IPS-15b (cell line): ENCODE measurements around the gene MEAF6.

Experiments used
- H3K27me3 ChIP-seq: one replicate; pipeline ENCODE4 v1.6.1; 2013; ENCODE audit warnings: low read length; ENCODE audit not compliant: control insufficient read depth, insufficient read depth
- H3K36me3 ChIP-seq: one replicate; pipeline ENCODE4 v1.6.1; 2013; ENCODE audit warnings: low read length; ENCODE audit not compliant: control insufficient read depth, insufficient read depth
- H3K4me1 ChIP-seq: one replicate; pipeline ENCODE4 v1.6.1; 2013; ENCODE audit warnings: mild to moderate bottlenecking, low read length; ENCODE audit not compliant: control insufficient read depth, insufficient read depth
- H3K4me3 ChIP-seq: one replicate; pipeline ENCODE4 v1.5.1; 2013; ENCODE audit warnings: low read depth, low read length
- H3K9ac ChIP-seq: one replicate; pipeline ENCODE4 v1.6.1; 2013; ENCODE audit warnings: low read depth, mild to moderate bottlenecking, low read length
- H3K9me3 ChIP-seq: one replicate; pipeline ENCODE4 v1.6.1; 2013; ENCODE audit warnings: mild to moderate bottlenecking, low read length; ENCODE audit not compliant: control insufficient read depth, insufficient read depth

The MEAF6 gene

DNA sequence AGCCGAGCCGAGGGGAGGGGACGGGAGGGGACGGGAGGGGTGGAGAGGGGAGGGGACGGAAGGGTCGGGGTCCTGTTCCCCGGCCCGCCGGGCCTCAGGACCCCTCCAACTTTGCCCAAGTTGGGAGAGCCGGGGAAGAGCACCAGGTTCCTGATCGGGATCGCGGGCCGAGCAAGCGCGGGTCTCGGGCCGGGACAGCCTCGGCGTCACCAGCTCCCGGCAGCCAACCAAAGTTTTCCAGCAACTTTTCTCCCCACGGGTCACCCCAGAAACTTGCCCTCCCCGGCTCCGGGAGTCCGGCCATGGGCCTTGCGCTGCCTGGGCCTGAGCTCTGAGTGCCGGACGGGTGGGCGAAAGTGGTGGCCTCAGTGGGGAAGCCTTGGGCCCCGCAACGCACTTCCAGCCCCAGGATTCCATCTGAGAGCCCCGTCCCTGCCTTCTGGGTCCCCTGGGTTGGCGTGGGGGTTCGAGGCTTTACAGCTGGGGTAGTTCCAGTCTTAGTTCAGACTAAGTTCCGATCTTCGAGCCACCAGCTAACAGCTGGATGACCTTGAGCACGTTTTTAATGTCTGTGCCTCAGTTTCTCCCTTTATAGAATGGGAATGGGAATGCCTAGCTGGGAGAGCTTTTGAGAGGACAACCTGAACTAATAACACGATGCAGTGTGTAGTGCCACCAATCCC is 39.7 kb downstream of the MEAF6 start:
- Histone ChIP-seq H3K9ac (peak overlapping the region; percentile 68), H3K4me3 (peak overlapping the region; percentile 71), H3K9me3 (no peaks in the 10 kb centered on the region), H3K36me3 (peaks cover 13% of the 10 kb centered on the region), H3K27me3 (peaks cover 18% of the 10 kb centered on the region), H3K4me1 (peaks cover 34% of the 10 kb centered on the region)

DNA sequence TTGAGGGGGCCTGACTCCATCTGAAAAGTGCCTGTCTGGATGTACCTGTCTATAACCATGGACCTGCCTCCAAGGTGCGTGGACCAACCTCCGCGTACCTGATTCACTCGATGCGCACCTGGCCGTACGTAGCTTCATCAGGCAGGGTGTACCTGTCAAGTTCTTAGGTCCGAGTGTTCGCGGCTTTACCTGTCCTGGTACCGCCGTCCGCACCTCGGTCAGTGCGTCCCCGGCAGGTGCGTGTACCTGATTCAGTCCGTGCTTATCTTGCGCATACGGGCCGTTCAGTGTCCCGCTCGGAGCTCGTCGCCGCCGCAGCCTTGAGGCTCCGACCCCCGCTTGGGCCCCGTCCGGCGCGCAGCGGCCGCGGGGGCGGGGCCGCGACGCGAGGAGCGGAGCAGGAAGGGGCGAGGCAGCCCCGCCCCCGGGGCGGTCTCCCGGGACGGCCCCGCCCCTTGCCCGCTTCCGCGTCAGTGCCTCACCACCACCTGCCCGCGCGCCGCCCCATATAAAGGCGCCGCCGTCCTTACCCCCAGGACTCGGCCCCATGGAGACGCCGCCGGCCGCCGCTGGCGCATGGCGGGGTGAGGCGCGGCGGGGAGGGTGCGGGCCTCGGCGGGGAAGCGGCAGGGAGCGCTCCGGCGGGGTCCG is 40.4 kb downstream of the MEAF6 start, which contains the start of gene ZC3H12A:
Gene ZC3H12A (plus strand): TSS at position 535 of the 651 bp plus-strand sequence. CDS start 917 bp downstream, outside the sequence.
- H3K36me3 ChIP-seq, result peaks cover 13% of the 10 kb centered on the region
- H3K27me3 ChIP-seq, result peaks cover 18% of the 10 kb centered on the region
- no peaks in the 10 kb centered on the region for H3K9me3 ChIP-seq
- peaks cover 28% of the 10 kb centered on the region for H3K4me1 ChIP-seq
- peak within 1 kb of the TSS; percentile 68 for H3K9ac ChIP-seq
- H3K4me3 ChIP-seq, result peak within 1 kb of the TSS; percentile 94

DNA sequence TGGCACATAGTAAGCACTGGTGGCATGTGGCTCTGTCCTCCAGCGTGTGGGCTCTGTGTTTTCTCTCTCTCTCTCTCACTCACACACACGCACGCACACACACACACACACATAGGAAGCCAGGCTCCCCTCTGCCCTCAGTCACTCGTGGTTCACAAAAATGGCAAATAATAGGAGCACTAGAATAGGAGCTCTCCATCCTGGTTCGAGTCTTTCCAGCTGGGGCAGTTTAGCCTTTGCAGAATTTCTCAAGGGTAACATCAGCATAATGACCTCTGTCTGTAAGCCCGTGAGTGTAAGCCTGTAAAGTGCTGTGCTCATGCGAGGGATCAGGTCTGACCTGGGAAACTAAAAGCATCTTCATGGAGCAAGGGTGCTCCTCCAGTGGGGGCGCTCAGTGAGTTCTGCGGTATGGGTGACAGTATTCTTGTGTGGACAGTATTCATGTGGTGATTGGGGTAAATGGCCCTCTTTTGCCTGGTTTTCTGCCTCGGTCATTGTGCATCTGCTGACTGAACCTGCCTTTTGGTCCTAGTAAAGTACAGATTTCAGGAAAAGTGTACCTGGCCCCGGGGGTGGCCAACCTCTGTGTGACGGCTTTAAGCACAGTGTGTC is 41.0 kb downstream of the MEAF6 start:
- Histone ChIP-seq H3K4me3 (peak overlapping the region; percentile 94), H3K36me3 (peaks cover 13% of the 10 kb centered on the region), H3K9me3 (no peaks in the 10 kb centered on the region), H3K27me3 (peaks cover 18% of the 10 kb centered on the region), H3K9ac (no peak overlapping the region), H3K4me1 (peaks cover 27% of the 10 kb centered on the region)

DNA sequence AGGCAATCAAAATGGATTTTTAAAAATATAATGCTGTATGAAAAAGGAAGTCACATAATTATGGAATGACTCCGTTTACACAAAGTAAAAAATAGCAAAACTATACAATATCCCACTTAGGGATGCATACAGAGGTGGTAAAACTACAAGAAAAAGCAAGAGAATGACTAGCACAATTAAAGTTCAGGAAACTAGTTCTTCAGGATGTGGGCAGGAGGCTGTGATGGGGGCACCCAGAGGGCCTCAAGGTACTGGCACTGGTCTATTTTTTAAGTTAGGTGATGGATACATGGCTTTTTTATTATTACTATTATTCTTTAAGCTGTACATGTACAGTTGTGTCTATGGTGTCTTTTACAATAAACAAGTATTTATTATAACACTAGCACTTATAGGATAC is 41.6 kb downstream of the MEAF6 start:
- Histone ChIP-seq H3K4me1 (peaks cover 25% of the 10 kb centered on the region), H3K36me3 (peaks cover 13% of the 10 kb centered on the region), H3K27me3 (peaks cover 18% of the 10 kb centered on the region), H3K9ac (no peak overlapping the region), H3K4me3 (no peak overlapping the region), H3K9me3 (no peaks in the 10 kb centered on the region)

DNA sequence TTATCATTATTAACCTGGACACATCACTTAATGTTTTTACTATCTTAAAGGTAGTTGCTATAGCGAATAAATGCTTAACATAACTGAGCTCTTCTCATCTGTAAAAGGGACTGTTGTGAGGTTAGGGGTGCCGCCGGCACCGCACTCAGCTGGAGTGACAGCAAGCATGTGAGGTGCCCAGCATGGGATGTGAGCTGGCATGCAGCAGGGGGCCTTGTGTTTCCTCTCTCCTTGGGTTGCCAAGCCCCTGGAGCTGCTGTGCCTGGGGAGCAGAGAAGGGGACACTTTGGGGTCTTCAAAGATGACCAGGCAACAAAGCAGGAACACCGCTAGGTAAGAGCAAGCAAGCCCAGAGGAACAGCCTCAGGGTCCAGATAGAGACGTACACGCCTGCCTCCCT is 42.3 kb downstream of the MEAF6 start:
- H3K4me1 ChIP-seq, result peaks cover 20% of the 10 kb centered on the region

DNA sequence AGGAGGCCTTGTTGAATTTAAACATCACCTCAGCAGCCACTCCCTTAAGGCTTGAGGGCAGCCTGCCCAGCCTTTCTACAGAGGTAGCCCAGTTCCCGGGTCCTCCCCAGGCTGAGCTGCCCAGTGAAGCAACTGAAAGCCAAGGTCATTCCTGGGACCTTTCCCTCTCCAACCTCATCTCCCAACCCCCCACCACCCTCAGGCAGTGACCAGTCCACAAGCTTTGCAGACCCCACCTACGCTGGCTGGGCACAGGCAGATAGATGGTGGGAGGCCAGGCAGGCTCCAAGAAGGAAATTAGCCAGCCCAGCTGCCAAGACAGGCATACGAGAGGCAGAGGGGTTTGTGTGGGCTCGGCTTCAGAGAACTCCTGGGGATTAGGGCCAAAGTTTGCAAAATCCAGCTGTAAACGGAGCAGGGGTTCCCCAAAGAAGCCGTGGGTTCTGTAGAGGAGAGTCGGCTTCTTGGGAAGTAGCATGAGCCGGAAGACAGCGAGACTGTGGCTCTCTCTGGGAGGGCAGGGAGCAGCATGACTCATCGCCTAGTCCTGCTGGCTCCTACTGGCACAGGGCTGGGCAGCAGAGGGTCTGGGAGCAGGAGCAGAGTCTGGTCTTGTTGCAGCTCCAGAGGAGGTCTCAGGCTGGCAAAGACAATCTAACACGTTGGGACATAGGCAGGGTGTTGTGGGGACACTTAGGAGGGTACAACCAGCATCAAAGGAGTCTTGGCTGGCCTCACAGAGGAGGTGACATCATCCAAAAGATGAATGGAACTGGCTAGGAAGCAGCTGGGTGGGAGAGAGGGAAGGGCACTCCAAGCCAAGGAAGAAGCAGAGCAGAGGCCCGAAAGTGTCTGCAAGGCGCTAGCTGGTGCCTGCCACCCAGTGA is 43.0 kb downstream of the MEAF6 start:
- Histone ChIP-seq H3K4me3 (no peak overlapping the region), H3K9ac (no peak overlapping the region), H3K27me3 (peaks cover 18% of the 10 kb centered on the region), H3K4me1 (peaks cover 15% of the 10 kb centered on the region), H3K36me3 (peaks cover 9% of the 10 kb centered on the region), H3K9me3 (no peaks in the 10 kb centered on the region)

More for the DNA sequence above, 42.3 kb downstream of the MEAF6 start:
- Histone ChIP-seq H3K27me3 (peaks cover 18% of the 10 kb centered on the region), H3K9ac (no peak overlapping the region), H3K4me3 (no peak overlapping the region), H3K9me3 (no peaks in the 10 kb centered on the region), H3K36me3 (peaks cover 13% of the 10 kb centered on the region)

DNA sequence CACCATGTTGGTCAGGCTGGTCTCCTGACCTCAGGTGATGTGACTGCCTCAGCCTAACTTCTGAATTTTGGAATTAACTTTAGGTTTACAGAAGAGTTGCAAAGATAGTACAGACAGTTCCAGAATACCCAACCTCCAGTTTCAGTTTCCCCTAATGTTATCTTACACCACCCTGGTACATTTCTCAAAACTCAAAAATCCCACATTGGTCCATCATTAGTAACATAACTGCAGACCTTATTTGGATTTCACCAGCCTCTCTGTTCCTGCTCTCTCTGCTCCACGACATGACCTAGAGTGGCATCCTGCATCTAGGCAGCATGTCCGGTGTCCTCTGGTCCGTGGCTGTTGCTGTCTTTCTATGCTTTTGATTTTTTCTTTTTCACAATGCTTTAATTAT is 45.2 kb downstream of the MEAF6 start:
- Histone ChIP-seq H3K4me1 (peaks cover 10% of the 10 kb centered on the region), H3K4me3 (no peak overlapping the region), H3K27me3 (peaks cover 18% of the 10 kb centered on the region), H3K36me3 (no peaks in the 10 kb centered on the region), H3K9ac (no peak overlapping the region), H3K9me3 (no peaks in the 10 kb centered on the region)

DNA sequence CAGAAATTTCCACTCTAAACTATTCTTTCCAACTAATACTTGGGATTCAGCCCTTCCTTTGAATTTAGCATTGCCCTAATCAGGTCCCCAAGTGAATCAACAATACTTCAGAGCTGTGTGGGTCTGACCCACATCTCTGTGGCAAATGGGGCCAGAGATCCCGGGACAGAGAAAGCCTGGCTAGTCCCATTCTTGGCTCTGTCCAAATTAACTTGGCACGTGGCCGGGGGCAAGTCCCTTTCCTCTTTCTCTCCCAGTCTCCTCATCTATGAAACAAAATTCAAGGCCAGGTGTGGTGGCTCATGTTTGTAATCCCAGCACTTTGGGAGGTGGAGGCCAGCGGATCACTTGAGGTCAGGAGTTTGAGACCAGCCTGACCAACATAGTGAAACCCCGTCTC is 46.5 kb downstream of the MEAF6 start:
- Histone ChIP-seq H3K36me3 (no peaks in the 10 kb centered on the region), H3K4me3 (no peak overlapping the region), H3K9me3 (no peaks in the 10 kb centered on the region), H3K9ac (no peak overlapping the region), H3K4me1 (peaks cover 7% of the 10 kb centered on the region), H3K27me3 (peaks cover 7% of the 10 kb centered on the region)

DNA sequence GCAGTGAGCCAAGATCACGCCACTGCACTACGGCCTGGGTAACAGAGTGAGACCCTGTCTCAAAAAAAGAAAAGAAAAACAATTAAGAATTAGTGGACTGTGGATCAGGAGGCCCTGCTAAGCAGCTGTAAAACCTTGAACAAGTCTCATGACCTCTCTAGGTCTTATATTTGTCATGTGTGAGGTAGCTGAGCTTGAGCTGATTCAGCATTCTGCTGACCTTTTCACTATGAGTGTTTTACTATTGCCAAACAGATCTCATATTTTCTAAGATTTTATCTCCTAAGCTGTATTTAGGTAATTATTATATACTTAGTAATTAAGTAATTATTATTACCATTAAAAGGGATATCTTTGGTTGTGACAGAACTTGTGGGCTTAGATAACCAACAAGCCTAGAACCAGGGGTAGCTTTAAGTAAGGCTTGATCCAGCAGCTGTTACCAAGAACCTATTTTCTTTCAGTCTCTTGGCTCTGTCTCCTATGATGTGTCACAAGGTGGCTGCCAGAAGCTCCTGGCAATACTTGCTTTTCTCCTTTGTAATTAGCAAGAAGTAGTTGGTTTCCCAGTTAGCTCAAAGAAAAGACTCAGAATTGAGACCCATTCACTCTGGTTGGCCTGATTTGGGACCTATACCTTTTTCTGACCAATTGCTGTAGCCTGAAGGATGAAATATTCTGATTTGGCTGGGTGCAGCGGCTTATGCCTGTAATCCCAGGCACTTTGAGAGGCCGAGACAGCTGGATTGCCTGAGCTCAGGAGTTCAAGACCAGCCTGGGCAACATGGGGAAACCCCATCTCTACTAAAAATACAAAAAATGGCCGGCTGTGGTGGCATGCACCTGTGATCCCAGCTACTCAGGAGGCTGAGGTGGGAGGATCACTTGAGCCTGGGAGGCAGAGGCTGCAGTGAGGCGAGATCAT is 48.7 kb downstream of the MEAF6 start:
- Histone ChIP-seq H3K9me3 (no peaks in the 10 kb centered on the region), H3K36me3 (no peaks in the 10 kb centered on the region), H3K9ac (no peak overlapping the region), H3K27me3 (no peaks in the 10 kb centered on the region), H3K4me1 (no peaks in the 10 kb centered on the region), H3K4me3 (no peak overlapping the region)

DNA sequence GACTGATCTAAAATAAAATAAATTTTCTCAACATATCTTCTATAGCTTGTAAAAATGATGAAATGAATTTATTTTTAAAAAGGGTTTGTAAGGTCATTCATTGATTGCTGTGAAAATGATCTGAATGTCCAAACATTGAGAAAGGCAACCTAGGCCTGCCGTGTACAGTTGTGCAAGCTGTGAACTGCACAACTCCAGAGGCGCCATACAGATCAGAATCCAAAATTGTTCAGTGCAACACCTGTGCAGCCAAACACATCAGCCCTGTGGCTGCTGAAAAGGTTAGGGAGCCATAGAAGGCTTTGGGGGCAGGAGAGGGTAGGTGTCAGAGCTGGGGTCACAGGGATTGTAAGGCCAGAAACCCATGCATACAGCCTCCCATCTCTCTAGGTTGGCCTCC is 50.1 kb downstream of the MEAF6 start:
- Histone ChIP-seq H3K4me1 (no peaks in the 10 kb centered on the region), H3K9me3 (no peaks in the 10 kb centered on the region), H3K27me3 (no peaks in the 10 kb centered on the region), H3K36me3 (no peaks in the 10 kb centered on the region), H3K4me3 (no peak overlapping the region), H3K9ac (no peak overlapping the region)
